PFSK-1 (cell line): ENCODE results near the gene AJAP1.

Experiments used
- POLR2AphosphoS5 ChIP-seq: IDR thresholded peaks from 2 replicates; pipeline ENCODE4 v1.6.1; 2012; ENCODE audit warnings: low read depth, mild to moderate bottlenecking, control low read depth, low read length, moderate library complexity
- REST ChIP-seq, 2 experiments: IDR thresholded peaks; 2 replicates each; pipeline versions ENCODE4 v1.6.1 to v1.8.0; 2011 to 2012; ENCODE audit warnings: low read depth in 2 of 2, low read length in 2 of 2, control low read depth in 1 of 2, inconsistent platforms in 1 of 2, mild to moderate bottlenecking in 1 of 2, moderate library complexity in 1 of 2; ENCODE audit not compliant: insufficient read depth in 1 of 2
- SIN3A ChIP-seq: IDR thresholded peaks from 2 replicates; pipeline ENCODE4 v1.6.1; 2012; ENCODE audit warnings: mild to moderate bottlenecking, low read length, moderate library complexity, borderline replicate concordance; ENCODE audit not compliant: insufficient read depth

- no peak for TF ChIP-seq POLR2AphosphoS5
- no peak for TF ChIP-seq REST (IDR thresholded peaks at IDR 0.05; ENCODE audit: insufficient read depth in 1 of 2, low read depth in 2 of 2, low read length in 2 of 2)
- TF ChIP-seq SIN3A, result no peak
These were observed 118.0 kb downstream of the AJAP1 start for GRCh38 chr1:4772294-4773010.
